Fibroblast of peridontal ligament (primary cell): ENCODE results near the gene RPS27L.
A peak's percentile ranks its signal among the peaks of the same experiment; 100 is the strongest.

Experiments
- DNase-seq: peaks from one replicate; pipeline ENCODE4 v3.0.0-alpha.2; 2010; ENCODE audit errors: extremely low read depth

RPS27L gene

GRCh38 chr15:63157118-63157843 is at the start of gene RPS27L:
TSS of gene RPS27L (minus strand) at chr15:63157477. CDS start at chr15:63157405, 72 bp downstream.
- peak; percentile 94 for DNase-seq

GRCh38 chr15:63206079-63206478 is 48.8 kb upstream of the RPS27L start:
- DNase-seq, result no peak

DNA sequence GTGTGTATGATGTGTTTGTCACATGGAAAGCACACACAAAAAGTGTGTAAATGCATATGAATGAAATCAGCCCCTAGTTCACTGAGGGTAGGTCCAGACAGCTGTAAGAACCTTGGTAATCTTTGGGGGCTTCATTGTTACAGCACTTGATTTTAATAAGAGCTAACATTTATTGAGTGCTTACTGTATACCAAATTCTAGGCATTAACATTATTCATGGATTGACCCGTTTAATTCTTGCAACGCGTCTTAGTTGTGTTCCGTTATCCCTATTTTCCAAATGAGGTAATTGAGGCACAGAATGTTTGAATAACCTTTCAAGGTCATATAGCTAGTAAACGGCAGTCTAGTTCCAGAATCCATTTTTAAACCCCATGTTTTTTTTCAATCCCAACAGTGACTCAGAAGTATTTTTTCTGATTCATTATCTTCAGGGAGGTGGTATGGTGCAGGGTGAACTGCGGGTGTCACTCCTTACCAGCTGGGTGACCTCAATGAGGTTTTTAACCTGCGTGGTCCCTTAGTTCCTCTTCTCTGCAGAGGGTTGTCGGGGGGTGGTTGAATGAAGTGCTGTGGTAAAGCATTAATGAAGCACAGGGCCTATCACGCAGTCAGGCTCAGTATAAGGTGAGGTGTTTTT is 46.3 kb upstream of the RPS27L start:
- DNase-seq, result no peak

DNA sequence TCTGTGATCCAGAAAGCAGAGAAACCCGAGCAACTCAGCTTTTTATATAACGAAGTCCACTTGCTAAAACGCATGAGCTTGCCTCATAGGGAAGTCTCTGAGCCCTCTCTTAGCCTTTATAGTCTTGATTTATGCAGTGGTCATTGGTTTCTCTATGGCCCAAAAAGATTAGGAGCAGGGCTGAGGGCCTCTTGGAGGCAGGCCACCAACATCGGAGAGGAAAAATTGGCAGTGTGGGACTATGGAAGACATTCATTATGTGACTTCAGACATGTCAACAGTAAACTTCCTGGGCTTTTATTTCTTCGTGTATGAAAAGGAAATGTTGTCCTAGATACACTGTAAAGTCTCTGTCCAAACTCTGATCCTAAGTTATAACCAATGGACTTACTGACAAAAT is 45.6 kb upstream of the RPS27L start:
- no peak for DNase-seq

DNA sequence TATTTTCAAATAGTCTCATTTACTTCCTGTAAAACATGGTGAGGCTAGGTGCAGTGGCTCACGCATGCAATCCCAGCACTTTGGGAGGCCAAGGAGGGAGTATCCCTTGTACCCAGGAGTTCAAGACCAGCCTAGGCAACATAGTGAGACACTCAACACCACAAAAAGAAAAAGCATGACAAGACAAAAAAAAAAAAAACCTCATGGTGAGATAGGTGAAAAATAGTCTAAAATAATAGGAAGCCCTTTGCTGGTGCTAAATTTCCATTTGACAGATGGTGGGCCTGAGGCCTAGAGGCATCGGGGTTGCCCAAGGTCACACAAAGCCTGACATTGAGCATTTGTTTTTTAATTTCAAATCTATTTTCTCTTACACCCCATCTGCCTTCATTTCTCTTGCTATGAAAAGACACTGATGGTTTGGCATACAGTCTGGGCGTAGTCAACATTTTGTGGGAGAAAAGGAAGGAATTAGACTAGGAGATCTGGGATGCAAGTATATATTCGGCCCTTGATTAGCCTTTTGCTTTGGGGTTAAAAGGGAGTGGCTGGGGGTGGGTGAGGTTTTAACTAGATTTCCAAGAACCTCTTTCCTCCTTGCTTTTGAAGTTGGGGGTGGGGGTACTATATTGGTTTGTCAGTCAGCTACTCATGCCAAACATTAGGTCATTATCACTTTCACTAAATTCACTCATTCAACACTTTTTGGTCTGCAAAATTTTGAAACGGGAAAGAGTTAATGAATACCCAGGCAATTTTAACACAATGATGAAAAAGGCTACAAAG is 43.4 kb upstream of the RPS27L start:
- no peak for DNase-seq

DNA sequence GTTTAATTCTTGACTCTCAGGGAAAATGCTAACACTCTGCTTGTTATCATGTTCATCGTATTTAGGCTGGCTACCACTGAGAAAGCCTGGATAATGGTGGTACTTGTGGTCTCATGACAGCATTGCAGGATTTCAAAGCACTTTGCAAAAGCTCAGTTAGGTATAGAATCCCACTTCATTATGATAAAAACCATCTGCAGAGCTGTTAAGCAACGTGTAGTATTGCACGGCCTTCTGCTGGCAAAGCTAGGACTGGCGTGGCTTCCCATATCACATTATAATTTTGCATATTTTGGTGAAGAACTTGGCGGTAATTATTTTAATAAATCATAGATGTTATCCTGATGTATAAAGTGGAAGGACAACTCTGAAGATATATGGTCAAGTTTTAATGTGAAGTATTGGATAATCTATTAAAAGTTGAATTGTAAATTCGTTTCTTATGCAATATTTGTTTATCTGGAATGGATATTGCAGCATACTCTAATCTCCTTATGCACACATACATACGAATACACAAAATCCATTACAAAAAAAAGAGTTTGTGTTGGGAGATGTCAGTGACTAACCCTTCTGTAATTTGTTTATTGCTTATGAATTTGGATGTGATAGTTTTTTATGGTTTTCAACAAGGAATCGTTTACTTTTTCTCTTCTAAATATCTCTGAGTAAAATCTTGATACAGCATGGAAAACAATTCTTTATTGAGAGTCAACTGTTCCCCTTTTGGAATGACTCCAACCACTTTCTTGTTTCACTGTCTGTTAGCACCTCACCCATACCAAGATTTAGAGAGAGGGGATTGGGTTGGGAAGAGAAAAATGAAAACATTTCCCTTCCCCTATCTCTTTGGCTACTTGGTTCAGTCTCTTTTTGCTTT is 41.3 kb upstream of the RPS27L start:
- DNase-seq, result peak; percentile 33

GRCh38 chr15:63197626-63198025 is 40.3 kb upstream of the RPS27L start:
- DNase-seq, result no peak

DNA sequence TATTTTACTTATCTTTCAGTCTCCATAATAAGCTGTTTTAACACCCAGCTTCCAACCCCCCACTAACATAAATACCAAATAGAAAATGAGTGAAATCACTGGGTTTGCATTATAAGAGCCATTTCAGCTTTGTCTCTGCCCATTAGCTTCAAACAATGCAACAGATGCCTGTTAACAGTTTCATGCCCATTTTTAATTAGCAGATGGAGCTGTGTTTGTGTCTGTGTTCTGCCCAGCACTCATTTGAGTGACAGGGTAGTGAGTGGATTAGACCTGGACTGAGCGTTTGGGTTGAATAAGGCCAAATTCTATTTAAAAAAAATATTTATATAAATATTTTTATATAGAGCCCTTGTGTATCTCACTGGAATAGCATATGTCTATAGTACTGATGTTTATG is 39.6 kb upstream of the RPS27L start:
- no peak for DNase-seq

DNA sequence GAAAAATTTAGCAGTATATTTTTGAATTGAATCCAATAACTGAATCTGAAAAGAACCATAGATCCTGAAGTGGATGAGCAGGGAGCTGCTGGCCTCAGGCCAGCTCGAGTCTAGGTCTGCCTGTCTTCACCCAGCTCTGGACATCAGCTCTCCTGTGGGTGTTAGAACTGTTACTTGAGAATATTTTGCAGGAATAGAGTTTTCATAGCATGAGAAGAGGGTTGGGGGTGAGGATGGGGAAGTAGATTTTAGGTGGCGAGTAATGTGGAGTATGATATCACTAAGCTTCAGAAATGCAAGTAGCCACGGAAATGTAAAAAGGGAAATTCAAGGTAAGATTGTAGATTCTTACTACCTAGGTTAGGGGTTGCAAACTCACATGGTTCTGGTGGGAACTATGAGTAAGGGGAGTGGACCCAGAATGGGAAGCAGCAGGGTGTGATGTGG is 38.3 kb upstream of the RPS27L start:
- DNase-seq, result no peak

GRCh38 chr15:63194880-63195568 is 37.7 kb upstream of the RPS27L start:
- no peak for DNase-seq

DNA sequence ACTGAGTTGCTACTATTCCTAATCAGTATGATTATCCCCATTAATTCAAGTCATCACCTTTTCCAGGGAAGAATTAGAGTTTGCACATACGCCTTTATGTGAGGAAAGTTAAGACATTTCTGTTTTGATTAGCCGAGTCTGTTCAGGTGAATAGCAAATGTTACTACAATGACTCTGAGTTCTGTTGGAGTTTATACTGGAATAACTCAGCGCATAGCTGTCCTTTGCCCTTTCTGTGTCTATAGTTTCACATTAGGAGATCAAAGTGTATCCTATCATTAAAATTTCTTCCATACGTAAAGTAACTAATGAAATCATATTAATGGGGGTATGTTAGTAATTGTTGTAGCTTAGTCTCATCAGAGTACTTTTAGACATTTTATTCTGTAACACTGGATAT is 37.0 kb upstream of the RPS27L start:
- no peak for DNase-seq

GRCh38 chr15:63192619-63193206 is 35.4 kb upstream of the RPS27L start:
- DNase-seq, result no peak

DNA sequence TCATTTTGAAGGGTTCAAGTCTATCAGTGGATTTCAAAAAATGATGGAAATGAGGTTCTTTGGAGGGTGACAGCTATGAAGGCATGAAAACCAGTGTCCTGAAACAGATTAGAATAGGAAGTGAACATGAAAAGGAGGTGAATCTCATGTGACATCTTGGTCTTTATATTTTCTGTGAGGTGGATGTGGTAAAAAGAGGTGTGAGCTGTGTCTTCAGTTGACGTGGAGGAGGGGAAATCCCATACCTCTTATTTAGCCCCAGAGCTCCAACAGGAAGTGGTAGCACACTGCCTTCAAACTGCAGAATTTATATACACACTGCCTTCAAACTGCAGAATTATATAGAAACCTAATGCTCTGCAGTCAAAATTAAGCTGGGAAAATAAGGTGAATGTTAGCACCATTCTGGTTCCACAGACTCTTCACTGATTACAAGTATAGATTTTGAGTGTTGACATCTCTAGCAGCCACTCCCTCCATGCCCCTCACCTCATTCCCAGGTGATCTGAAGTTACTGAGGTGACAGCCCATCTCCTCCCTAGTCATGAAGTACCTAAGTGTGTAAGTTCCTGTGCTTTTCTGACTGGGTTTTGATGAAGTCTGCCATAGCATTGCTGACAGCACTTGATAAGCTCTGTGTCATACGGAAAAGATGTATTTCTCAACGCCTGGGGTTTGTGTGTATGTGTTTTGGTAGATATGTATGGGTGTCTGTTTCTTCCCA is 34.8 kb upstream of the RPS27L start:
- no peak for DNase-seq

- peak; percentile 31 for DNase-seq
Observed at GRCh38 chr15:63190769-63191649, 33.7 kb upstream of the RPS27L start.

- no peak for DNase-seq
Observed at GRCh38 chr15:63189941-63190768, 32.9 kb upstream of the RPS27L start.

- DNase-seq, result peak; percentile 93
Observed at GRCh38 chr15:63188926-63189871, 31.9 kb upstream of the RPS27L start, which contains the start of gene RAB8B. TSS of gene RAB8B (plus strand) at chr15:63189606. CDS start at chr15:63189625, 19 bp downstream.
